Measurements from ENCODE around the gene BTN2A1. TPM values are rescaled to one million over a fixed set of nuclear protein-coding genes. Genes with fewer than 3 reads are reported as not detected.

Gene BTN2A1
- total RNA-seq, 1 donor from 2014 or later, result 41.6 TPM

- no peak overlapping the region for H3K4me3 Mint-ChIP-seq (ENCODE audit: unreplicated experiment)
- TF ChIP-seq CTCF (IDR thresholded peaks at IDR 0.05; ENCODE audit: partially characterized antibody, unreplicated experiment), result no peak
- peaks cover 6% of the 10 kb centered on the region for H3K36me3 Mint-ChIP-seq (ENCODE audit: unreplicated experiment)
- H3K4me1 Mint-ChIP-seq (ENCODE audit: low read depth, unreplicated experiment), result no peaks in the 10 kb centered on the region
- DNase-seq, result no peak
- H3K27me3 Mint-ChIP-seq (ENCODE audit: unreplicated experiment), result peaks cover 2% of the 10 kb centered on the region
- H3K27ac Mint-ChIP-seq (ENCODE audit: unreplicated experiment), result no peak overlapping the region
- H3K9me3 Mint-ChIP-seq (ENCODE audit: unreplicated experiment), result peaks cover 1% of the 10 kb centered on the region
Measured at GRCh38 chr6:26478985-26479278, 21.2 kb downstream of the BTN2A1 start.

- no peaks in the 10 kb centered on the region for H3K27me3 Mint-ChIP-seq (ENCODE audit: unreplicated experiment)
- H3K9me3 Mint-ChIP-seq (ENCODE audit: unreplicated experiment), result peaks cover 1% of the 10 kb centered on the region
- peaks cover 6% of the 10 kb centered on the region for H3K36me3 Mint-ChIP-seq (ENCODE audit: unreplicated experiment)
- H3K4me3 Mint-ChIP-seq (ENCODE audit: unreplicated experiment), result no peak overlapping the region
- no peak overlapping the region for H3K27ac Mint-ChIP-seq (ENCODE audit: unreplicated experiment)
- H3K4me1 Mint-ChIP-seq (ENCODE audit: low read depth, unreplicated experiment), result no peaks in the 10 kb centered on the region
- DNase-seq, result no peak
- no peak for TF ChIP-seq CTCF (IDR thresholded peaks at IDR 0.05; ENCODE audit: partially characterized antibody, unreplicated experiment)
Measured at GRCh38 chr6:26482338-26482737, 24.6 kb downstream of the BTN2A1 start.

- Mint-ChIP-seq H3K4me1 (ENCODE audit: low read depth, unreplicated experiment) (no peaks in the 10 kb centered on the region), H3K27me3 (ENCODE audit: unreplicated experiment) (no peaks in the 10 kb centered on the region), H3K36me3 (ENCODE audit: unreplicated experiment) (peaks cover 6% of the 10 kb centered on the region), H3K27ac (ENCODE audit: unreplicated experiment) (no peak overlapping the region), H3K4me3 (ENCODE audit: unreplicated experiment) (no peak overlapping the region), H3K9me3 (ENCODE audit: unreplicated experiment) (peaks cover 1% of the 10 kb centered on the region)
- no peak for DNase-seq
- no peak for TF ChIP-seq CTCF (IDR thresholded peaks at IDR 0.05; ENCODE audit: partially characterized antibody, unreplicated experiment)
Measured at GRCh38 chr6:26483727-26484126, 26.0 kb downstream of the BTN2A1 start.

GRCh38 chr6:26484161-26484560 lies 26.4 kb downstream of the BTN2A1 start:
- no peak overlapping the region for H3K4me3 Mint-ChIP-seq (ENCODE audit: unreplicated experiment)
- H3K36me3 Mint-ChIP-seq (ENCODE audit: unreplicated experiment), result peaks cover 6% of the 10 kb centered on the region
- no peaks in the 10 kb centered on the region for H3K27me3 Mint-ChIP-seq (ENCODE audit: unreplicated experiment)
- no peak overlapping the region for H3K27ac Mint-ChIP-seq (ENCODE audit: unreplicated experiment)
- TF ChIP-seq CTCF (IDR thresholded peaks at IDR 0.05; ENCODE audit: partially characterized antibody, unreplicated experiment), result no peak
- H3K9me3 Mint-ChIP-seq (ENCODE audit: unreplicated experiment), result peaks cover 1% of the 10 kb centered on the region
- H3K4me1 Mint-ChIP-seq (ENCODE audit: low read depth, unreplicated experiment), result no peaks in the 10 kb centered on the region
- DNase-seq, result no peak

GRCh38 chr6:26485112-26485780 lies 27.5 kb downstream of the BTN2A1 start:
- no peaks in the 10 kb centered on the region for H3K4me1 Mint-ChIP-seq (ENCODE audit: low read depth, unreplicated experiment)
- no peaks in the 10 kb centered on the region for H3K27me3 Mint-ChIP-seq (ENCODE audit: unreplicated experiment)
- H3K36me3 Mint-ChIP-seq (ENCODE audit: unreplicated experiment), result peaks cover 6% of the 10 kb centered on the region
- no peak for TF ChIP-seq CTCF (IDR thresholded peaks at IDR 0.05; ENCODE audit: partially characterized antibody, unreplicated experiment)
- no peak for DNase-seq
- H3K27ac Mint-ChIP-seq (ENCODE audit: unreplicated experiment), result no peak overlapping the region
- peaks cover 1% of the 10 kb centered on the region for H3K9me3 Mint-ChIP-seq (ENCODE audit: unreplicated experiment)
- H3K4me3 Mint-ChIP-seq (ENCODE audit: unreplicated experiment), result no peak overlapping the region

All from glutamatergic neuron (in vitro differentiated cells).